IMR-90 (cell line): ENCODE results near the gene SCN1B. TPM values are rescaled to one million over a fixed set of nuclear protein-coding genes. Genes with fewer than 3 reads are reported as not detected.

ENCODE experiments used
- ATAC-seq: fragments of 200-7000 bp; cut with Tn5 transposase; 2 replicates; pipeline ENCODE4 v1.9.1; 2020; ENCODE audit warnings: low read depth, mild to moderate bottlenecking, moderate library complexity
- BruUV-seq: library from RNA; stranded (reverse); fragments of 400-500 nt; replicated peaks from 2 replicates; lab custom pipeline; 2021; lab: Mats Ljungman, UMichigan
- CTCF ChIA-PET: fragments of 300-600 bp; formaldehyde crosslinking; extraction: SDS; loops from one replicate; lab custom pipeline; 2021; ENCODE audit warnings: antibody characterized with exemption; lab: Yijun Ruan, JAX
- POLR2A ChIA-PET: fragments of 300-600 bp; sonication (Branson Sonifier 250); formaldehyde crosslinking; loops from one replicate; lab custom pipeline; 2022; ENCODE audit warnings: antibody characterized with exemption; ENCODE audit not compliant: unreplicated experiment; lab: Charles Lee
- DNase-seq: peaks from one replicate; pipeline ENCODE4 v3.0.0; 2013
- H2AFZ ChIP-seq: replicated peaks from 2 replicates; pipeline ENCODE3; 2013; ENCODE audit warnings: low read length, mild to moderate bottlenecking; ENCODE audit not compliant: poor library complexity
- H2AK5ac ChIP-seq: 2 replicates; pipeline ENCODE4 v1.6.1; 2013; ENCODE audit warnings: low read depth, low read length, inconsistent platforms
- H2AK9ac ChIP-seq: replicated peaks from 2 replicates; pipeline ENCODE3; 2013; ENCODE audit warnings: mild to moderate bottlenecking, low read depth, low read length, moderate library complexity; ENCODE audit not compliant: poor library complexity
- H2BK120ac ChIP-seq: 2 replicates; pipeline ENCODE4 v1.6.1; 2013; ENCODE audit warnings: low read depth, low read length, inconsistent platforms
- H2BK15ac ChIP-seq: 3 replicates; pipeline ENCODE4 v1.6.1; 2013; ENCODE audit warnings: low read depth, low read length, inconsistent platforms
- H2BK20ac ChIP-seq: 2 replicates; pipeline ENCODE4 v1.6.1; 2013; ENCODE audit warnings: low read depth, mild to moderate bottlenecking, inconsistent platforms, low read length, moderate library complexity
- H2BK5ac ChIP-seq: 2 replicates; pipeline ENCODE4 v1.6.1; 2013; ENCODE audit warnings: mild to moderate bottlenecking, low read depth, low read length, inconsistent platforms; ENCODE audit not compliant: poor library complexity, severe bottlenecking
- H3K14ac ChIP-seq: replicated peaks from 2 replicates; pipeline ENCODE4 v1.6.1; 2013; ENCODE audit warnings: low read depth, low read length, inconsistent platforms
- H3K18ac ChIP-seq: 2 replicates; pipeline ENCODE4 v1.6.1; 2013; ENCODE audit warnings: low read depth, low read length, control low read depth
- H3K23ac ChIP-seq: 2 replicates; pipeline ENCODE4 v1.6.1; 2013; ENCODE audit warnings: low read depth, low read length, inconsistent platforms
- H3K27ac ChIP-seq: 2 replicates; pipeline ENCODE4 v1.5.1; 2013; ENCODE audit warnings: mild to moderate bottlenecking, control low read depth, low read length; ENCODE audit not compliant: insufficient read depth
- H3K27me3 ChIP-seq: 2 replicates; pipeline ENCODE4 v1.6.1; 2013; ENCODE audit warnings: low read length; ENCODE audit not compliant: control insufficient read depth, insufficient read depth
- H3K36me3 ChIP-seq: 2 replicates; pipeline ENCODE4 v1.6.1; 2013; ENCODE audit warnings: low read length, mixed read lengths; ENCODE audit not compliant: control insufficient read depth, insufficient read depth
- H3K4ac ChIP-seq: 2 replicates; pipeline ENCODE4 v1.6.1; 2013; ENCODE audit warnings: low read depth, low read length, inconsistent platforms
- H3K4me1 ChIP-seq: 2 replicates; pipeline ENCODE4 v1.6.1; 2013; ENCODE audit warnings: low read length, mixed read lengths; ENCODE audit not compliant: control insufficient read depth, insufficient read depth
- H3K4me2 ChIP-seq: 2 replicates; pipeline ENCODE4 v1.6.1; 2013; ENCODE audit warnings: low read depth, mild to moderate bottlenecking, control low read depth, low read length, moderate library complexity
- H3K4me3 ChIP-seq: 2 replicates; pipeline ENCODE4 v1.5.1; 2013; ENCODE audit warnings: low read depth, mild to moderate bottlenecking, control low read depth, low read length, moderate library complexity; ENCODE audit not compliant: insufficient read depth
- H3K56ac ChIP-seq: 2 replicates; pipeline ENCODE4 v1.6.1; 2013; ENCODE audit warnings: low read length, inconsistent platforms; ENCODE audit not compliant: insufficient read depth; ENCODE audit errors: extremely low read depth
- H3K79me1 ChIP-seq, 2 experiments: 2 replicates each; pipeline ENCODE4 v1.6.1; 2013; ENCODE audit warnings: low read length in 2 of 2, inconsistent platforms in 1 of 2, low read depth in 1 of 2
- H3K9ac ChIP-seq: 2 replicates; pipeline ENCODE4 v1.6.1; 2013; ENCODE audit warnings: low read depth, low read length, control low read depth
- H3K9me1 ChIP-seq: 2 replicates; pipeline ENCODE4 v1.6.1; 2013; ENCODE audit warnings: low read length, inconsistent platforms; ENCODE audit not compliant: insufficient read depth
- H3K9me3 ChIP-seq: 2 replicates; pipeline ENCODE4 v1.6.1; 2013; ENCODE audit warnings: low read length; ENCODE audit not compliant: control insufficient read depth, insufficient read depth
- H4K20me1 ChIP-seq: 2 replicates; pipeline ENCODE4 v1.6.1; 2013; ENCODE audit warnings: low read length, inconsistent platforms; ENCODE audit not compliant: insufficient read depth
- H4K5ac ChIP-seq: 2 replicates; pipeline ENCODE4 v1.6.1; 2013; ENCODE audit warnings: mild to moderate bottlenecking, low read depth, low read length, control low read depth
- H4K8ac ChIP-seq, 2 experiments: 2 replicates each; pipeline ENCODE4 v1.6.1; 2013; ENCODE audit warnings: low read depth in 2 of 2, low read length in 2 of 2, control low read depth in 1 of 2, inconsistent platforms in 1 of 2
- H4K91ac ChIP-seq: 2 replicates; pipeline ENCODE4 v1.6.1; 2013; ENCODE audit warnings: low read depth, low read length, inconsistent platforms; ENCODE audit not compliant: insufficient read depth
- FOS ChIP-seq: fragments of 150-350 bp; IDR thresholded peaks from 2 replicates; pipeline ENCODE4 v1.6.1; 2016; ENCODE audit warnings: low read depth, low read length
- SMC3 ChIP-seq: fragments of 150-350 bp; IDR thresholded peaks from 2 replicates; pipeline ENCODE4 v1.6.1; 2016; ENCODE audit warnings: low read depth, mild to moderate bottlenecking, antibody characterized with exemption, low read length, moderate library complexity
- WGBS, 2 experiments: methylation state at CpG; one replicate each; pipeline versions ENCODE4 v1.1.5 to v1.1.7; 2013; ENCODE audit warnings: missing lambda C conversion rate in 2 of 2; ENCODE audit not compliant: insufficient read length in 1 of 2; ENCODE audit errors: extremely low coverage in 2 of 2; 5-methylcytosine and 5-hydroxymethylcytosine counted together
- dilution Hi-C: fragments of 300-500 bp; cut with HindIII; formaldehyde crosslinking; loops from one replicate; pipeline ENCODE4 v1.14.3; 2018; ENCODE audit warnings: low sequenced_read_pairs; ENCODE audit not compliant: unreplicated experiment
- in situ Hi-C: fragments of 300-500 bp; cut with MboI; formaldehyde crosslinking; loops from 3 replicates; pipeline ENCODE4 v1.14.3; 2019; ENCODE audit warnings: low sequenced_read_pairs, inconsistent platforms, mixed read lengths
- intact Hi-C: fragments of 100-400 bp; cut with micrococcal nuclease; formaldehyde crosslinking; loops from 2 replicates; pipeline ENCODE4 v1.10.0; 2022
- polyA plus RNA-seq, 3 experiments: library from polyadenylated mRNA; depleted of rRNA; stranded (reverse); fragments of >200 nt; gene quantifications; 2 replicates each; pipeline ENCODE4 v1.2.3, GENCODE V29; 2012; ENCODE audit warnings: low replicate concordance in 1 of 3
- total RNA-seq: library from RNA; depleted of rRNA; stranded (reverse); fragments of >200 nt; gene quantifications from 2 replicates; pipeline ENCODE4 v1.2.3, GENCODE V29; 2012
- TF ChIP-seq, protein P1 (sequence below): fragments of 150-350 bp; IDR thresholded peaks from 2 replicates; pipeline ENCODE4 v1.6.1; 2017; ENCODE audit warnings: mild to moderate bottlenecking, antibody characterized with exemption, low read length, low read depth

SCN1B gene
- total and polyA plus RNA-seq, 2 of the 4 experiments (the other 2 are of a cell fraction): 2.0 to 9.6 TPM

DNA sequence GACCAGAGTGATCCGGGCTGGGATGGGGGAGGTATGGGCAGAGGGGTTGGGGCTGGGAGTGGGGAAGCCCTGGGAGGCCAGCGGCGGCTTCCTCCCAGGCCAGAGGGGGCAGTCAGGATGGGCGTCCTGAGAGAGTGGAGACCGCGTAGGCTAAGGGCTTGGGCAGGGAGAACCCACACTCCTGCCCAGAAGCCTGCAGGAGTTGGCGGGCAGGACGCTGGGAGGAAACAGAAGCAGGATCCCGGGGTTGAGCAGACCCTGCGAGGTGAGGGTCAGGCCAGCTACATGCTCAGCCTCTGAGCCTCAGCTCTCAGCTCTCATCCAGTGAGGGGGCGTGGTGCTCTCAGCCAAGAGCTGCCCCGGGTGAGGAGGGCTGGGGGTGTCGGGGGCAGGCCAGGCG lies 7.8 kb upstream of the SCN1B start:
- BruUV-seq: no TSS peak
- Histone ChIP-seq H4K20me1 (no peaks in the 10 kb centered on the region), H3K56ac (no peak overlapping the region), H3K4me2 (no peak overlapping the region), H3K4me1 (no peaks in the 10 kb centered on the region), H2BK20ac (no peak overlapping the region), H3K36me3 (peaks cover 83% of the 10 kb centered on the region), H2AK5ac (no peak overlapping the region), H3K9ac (no peak overlapping the region), H3K27me3 (no peaks in the 10 kb centered on the region), H3K9me1 (no peaks in the 10 kb centered on the region), H3K14ac (no peak overlapping the region), H2BK5ac (no peak overlapping the region), H2BK120ac (no peak overlapping the region), H2BK15ac (no peak overlapping the region), H2AFZ (no peak overlapping the region), H3K4ac (no peak overlapping the region), H3K27ac (no peak overlapping the region), H4K91ac (no peak overlapping the region), H3K18ac (no peak overlapping the region), H3K4me3 (no peak overlapping the region), H4K8ac (no peak overlapping the region), H4K5ac (no peak overlapping the region), H3K23ac (no peak overlapping the region), H2AK9ac (no peak overlapping the region), H3K9me3 (no peaks in the 10 kb centered on the region), H3K79me1 (no peaks in the 10 kb centered on the region; a peak in 1 of 4 replicates)
- in situ Hi-C loops: no loop called here
- intact Hi-C loops: no loop called here
- WGBS, 2 experiments: 90% methylated on average over 2 of the region's 14 CpGs; no CpG with 5 or more reads in 1 of the 2 experiments
- dilution Hi-C loops: no loop called here
- no peak for DNase-seq
- TF ChIP-seq, protein P1, sequence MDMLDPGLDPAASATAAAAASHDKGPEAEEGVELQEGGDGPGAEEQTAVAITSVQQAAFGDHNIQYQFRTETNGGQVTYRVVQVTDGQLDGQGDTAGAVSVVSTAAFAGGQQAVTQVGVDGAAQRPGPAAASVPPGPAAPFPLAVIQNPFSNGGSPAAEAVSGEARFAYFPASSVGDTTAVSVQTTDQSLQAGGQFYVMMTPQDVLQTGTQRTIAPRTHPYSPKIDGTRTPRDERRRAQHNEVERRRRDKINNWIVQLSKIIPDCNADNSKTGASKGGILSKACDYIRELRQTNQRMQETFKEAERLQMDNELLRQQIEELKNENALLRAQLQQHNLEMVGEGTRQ: no peak
- TF ChIP-seq SMC3 (no peak), FOS (no peak)
- ChIA-PET POLR2A (no interaction called here), CTCF (no interaction called here)
- ATAC-seq: no peak
